Prostate gland (tissue), 2 donors: ENCODE data around the gene CPED1. TPM values are rescaled to one million over a fixed set of nuclear protein-coding genes. Genes with fewer than 3 reads are reported as not detected.

Experiments used
- DNase-seq: peaks from one replicate; pipeline ENCODE4 v3.0.0-alpha.2; 2019; ENCODE audit warnings: low spot score
- H3K27ac ChIP-seq, 2 donors: fragments of 200-600 bp; sonication (generic); 2 replicates each; pipeline ENCODE4 v1.5.1; 2017 to 2019
- H3K27me3 ChIP-seq: fragments of 200-600 bp; sonication (generic); replicated peaks from 2 replicates; pipeline ENCODE4 v1.5.1; 2019; ENCODE audit not compliant: insufficient read depth
- H3K36me3 ChIP-seq, 2 donors: fragments of 200-600 bp; sonication (generic); 1 replicate in 1 of 2; 2 replicates in 1 of 2; pipeline versions ENCODE4 v1.5.1 to v1.8.1; 2017 to 2019
- H3K4me1 ChIP-seq: fragments of 200-600 bp; sonication (generic); replicated peaks from 2 replicates; pipeline ENCODE4 v1.5.1; 2019
- H3K4me3 ChIP-seq, 2 donors: fragments of 200-600 bp; sonication (generic); 2 replicates each; pipeline ENCODE4 v1.5.1; 2017 to 2019
- H3K9me3 ChIP-seq: fragments of 200-600 bp; sonication (generic); 2 replicates; pipeline ENCODE4 v1.5.1; 2017
- POLR2A ChIP-seq: fragments of 450-650 bp; IDR thresholded peaks from one replicate; pipeline ENCODE4 v1.6.1; 2016; ENCODE audit warnings: antibody characterized with exemption, mild to moderate bottlenecking
- POLR2AphosphoS5 ChIP-seq: sonication (generic); formaldehyde crosslinking; IDR thresholded peaks from one replicate; pipeline ENCODE4 v1.6.1; 2017; ENCODE audit warnings: antibody characterized with exemption
- WGBS: methylation state at CpG from one replicate; pipeline ENCODE4 v1.1.5; 2018; 5-methylcytosine and 5-hydroxymethylcytosine counted together
- intact Hi-C: fragments of 100-400 bp; cut with DNase I; formaldehyde crosslinking; loops from one replicate; pipeline ENCODE4 v1.14.2; 2022
- total RNA-seq, 2 donors: library from RNA; depleted of rRNA; stranded (reverse); fragments of >200 nt; gene quantifications; one replicate each; pipeline ENCODE4 v1.1.0, GENCODE V29; 2016
- TF ChIP-seq, protein P1 (sequence below), 4 experiments: fragments of 200-600 bp in 2 of 4; fragments of 450-650 bp in 2 of 4; sonication (generic) in 2 of 4; IDR thresholded peaks; 1 replicate in 3 of 4; 2 replicates in 1 of 4; pipeline ENCODE4 v1.5.1; 2016 to 2019; ENCODE audit warnings: antibody characterized with exemption in 4 of 4, mild to moderate bottlenecking in 2 of 4, moderate library complexity in 2 of 4

The CPED1 gene
- total RNA-seq, 2 donors from 2014 or later, result 10.7 to 23.3 TPM

DNA sequence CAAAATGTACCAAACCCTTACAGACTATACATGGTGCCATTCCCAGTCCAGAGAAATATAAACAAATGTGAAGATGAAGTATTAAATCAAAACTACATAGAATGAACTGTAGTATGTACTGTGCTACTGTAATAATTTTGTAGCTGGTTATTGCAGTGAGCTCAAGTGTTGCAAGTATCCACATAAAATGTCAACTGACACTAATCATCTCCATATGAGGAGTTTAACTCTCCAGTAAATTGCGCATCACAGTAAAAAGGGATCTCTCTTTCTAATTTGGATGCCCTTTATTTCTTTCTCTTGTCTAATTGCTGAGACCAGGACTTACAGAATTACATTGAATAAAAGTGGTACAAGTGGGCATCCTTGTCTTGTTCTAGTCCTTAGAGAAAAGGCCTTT is 165.5 kb downstream of the CPED1 start:
- H3K4me1 ChIP-seq, result no peaks in the 10 kb centered on the region
- 100% methylated on average over 1 of the region's 1 CpG for WGBS
- H3K4me3 ChIP-seq, result no peak overlapping the region
- no peaks in the 10 kb centered on the region for H3K9me3 ChIP-seq
- no peaks in the 10 kb centered on the region for H3K36me3 ChIP-seq
- intact Hi-C loops, result no loop called here
- no peaks in the 10 kb centered on the region for H3K27me3 ChIP-seq
- H3K27ac ChIP-seq, result no peak overlapping the region
- TF ChIP-seq POLR2AphosphoS5 (no peak), POLR2A (no peak)
- TF ChIP-seq, protein P1, sequence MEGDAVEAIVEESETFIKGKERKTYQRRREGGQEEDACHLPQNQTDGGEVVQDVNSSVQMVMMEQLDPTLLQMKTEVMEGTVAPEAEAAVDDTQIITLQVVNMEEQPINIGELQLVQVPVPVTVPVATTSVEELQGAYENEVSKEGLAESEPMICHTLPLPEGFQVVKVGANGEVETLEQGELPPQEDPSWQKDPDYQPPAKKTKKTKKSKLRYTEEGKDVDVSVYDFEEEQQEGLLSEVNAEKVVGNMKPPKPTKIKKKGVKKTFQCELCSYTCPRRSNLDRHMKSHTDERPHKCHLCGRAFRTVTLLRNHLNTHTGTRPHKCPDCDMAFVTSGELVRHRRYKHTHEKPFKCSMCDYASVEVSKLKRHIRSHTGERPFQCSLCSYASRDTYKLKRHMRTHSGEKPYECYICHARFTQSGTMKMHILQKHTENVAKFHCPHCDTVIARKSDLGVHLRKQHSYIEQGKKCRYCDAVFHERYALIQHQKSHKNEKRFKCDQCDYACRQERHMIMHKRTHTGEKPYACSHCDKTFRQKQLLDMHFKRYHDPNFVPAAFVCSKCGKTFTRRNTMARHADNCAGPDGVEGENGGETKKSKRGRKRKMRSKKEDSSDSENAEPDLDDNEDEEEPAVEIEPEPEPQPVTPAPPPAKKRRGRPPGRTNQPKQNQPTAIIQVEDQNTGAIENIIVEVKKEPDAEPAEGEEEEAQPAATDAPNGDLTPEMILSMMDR (IDR thresholded peaks at IDR 0.05), result no peak
- no peak for DNase-seq

DNA sequence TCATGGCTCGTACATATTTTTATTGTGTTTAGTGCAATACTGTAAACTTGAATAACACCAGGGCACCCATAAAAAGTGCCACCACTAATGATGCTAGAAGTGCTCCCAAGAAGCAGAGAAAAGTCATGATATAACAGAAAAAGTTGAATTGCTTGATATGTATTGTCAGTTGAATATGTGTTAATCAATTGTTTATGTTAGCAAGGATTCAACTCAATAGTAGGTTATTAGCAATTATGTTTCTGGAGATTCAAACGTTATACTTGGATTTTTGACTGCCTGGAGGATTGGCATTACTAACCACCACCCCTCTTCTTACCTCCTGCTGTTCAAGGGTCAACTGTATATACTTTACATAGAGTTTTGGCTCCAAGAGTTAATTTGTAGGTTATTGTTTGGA is 168.3 kb downstream of the CPED1 start:
- no peaks in the 10 kb centered on the region for H3K9me3 ChIP-seq
- no peak overlapping the region for H3K27ac ChIP-seq
- H3K36me3 ChIP-seq, result no peaks in the 10 kb centered on the region
- 78% methylated on average over 2 of the region's 2 CpGs for WGBS
- H3K4me1 ChIP-seq, result no peaks in the 10 kb centered on the region
- TF ChIP-seq, protein P1 (IDR thresholded peaks at IDR 0.05), result no peak
- TF ChIP-seq POLR2AphosphoS5 (no peak), POLR2A (no peak)
- no peak overlapping the region for H3K4me3 ChIP-seq
- DNase-seq, result no peak
- intact Hi-C loops, result no loop called here
- no peaks in the 10 kb centered on the region for H3K27me3 ChIP-seq

DNA sequence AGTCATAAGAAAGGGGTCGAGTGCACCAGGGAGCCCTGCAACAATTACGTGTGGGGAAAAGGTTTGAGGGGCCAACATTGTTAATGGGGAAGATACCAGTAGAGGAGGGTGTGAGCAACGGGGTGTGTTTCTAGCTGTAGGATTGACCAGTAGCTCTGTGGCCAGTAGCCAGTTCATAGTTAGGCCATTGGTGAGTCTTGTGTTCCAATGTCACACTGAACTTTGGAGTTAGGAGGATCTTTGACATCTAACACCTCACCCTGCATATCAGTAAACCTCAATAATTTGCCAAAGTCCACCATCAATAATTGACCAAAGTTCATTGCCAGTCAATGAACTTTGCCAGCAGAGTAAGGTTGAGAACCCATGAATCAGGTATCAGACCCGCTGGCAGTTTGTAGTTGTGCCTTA is 168.8 kb downstream of the CPED1 start:
- Histone ChIP-seq H3K9me3 (no peaks in the 10 kb centered on the region), H3K4me3 (no peak overlapping the region), H3K36me3 (no peaks in the 10 kb centered on the region), H3K4me1 (no peaks in the 10 kb centered on the region), H3K27me3 (no peaks in the 10 kb centered on the region), H3K27ac (no peak overlapping the region)
- TF ChIP-seq, protein P1 (IDR thresholded peaks at IDR 0.05), result no peak
- TF ChIP-seq POLR2A, result no peak
- TF ChIP-seq POLR2AphosphoS5, result no peak
- intact Hi-C loops, result no loop called here
- 79% methylated on average over 4 of the region's 4 CpGs for WGBS
- no peak for DNase-seq

DNA sequence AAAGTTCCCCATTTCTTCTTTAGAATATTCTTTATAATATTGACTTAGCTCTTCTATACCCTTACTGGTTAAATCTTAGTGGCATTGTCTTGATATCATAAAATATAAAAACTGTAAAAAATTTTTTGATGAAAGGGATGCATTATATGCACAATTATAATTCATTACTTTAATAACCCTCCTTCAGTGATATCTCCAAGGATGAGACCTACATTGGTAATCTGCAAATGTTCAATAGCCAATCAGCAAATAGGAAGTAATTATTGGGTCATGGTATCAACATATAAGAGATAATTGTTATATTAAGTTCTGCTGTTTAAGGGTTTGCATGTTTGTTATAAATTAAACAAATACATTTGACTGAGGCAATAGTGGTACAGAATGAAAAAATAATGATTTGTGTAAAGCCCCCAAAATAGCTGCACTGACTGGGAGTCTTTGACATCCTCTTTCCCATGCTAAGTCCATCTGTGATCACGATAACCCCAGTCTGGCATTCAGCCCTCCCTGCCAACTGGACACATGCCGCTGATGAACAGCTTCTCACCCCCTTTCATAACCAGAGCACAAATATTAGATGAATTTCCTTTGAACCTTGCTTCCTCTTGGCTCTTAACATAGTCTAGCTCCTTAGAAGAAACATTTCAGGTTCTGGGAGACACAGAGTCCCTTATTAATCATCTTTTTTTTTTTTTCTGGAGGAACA is 169.5 kb downstream of the CPED1 start:
- H3K4me3 ChIP-seq, result no peak overlapping the region
- DNase-seq, result no peak
- H3K4me1 ChIP-seq, result no peaks in the 10 kb centered on the region
- no peak overlapping the region for H3K27ac ChIP-seq
- WGBS, result 82% methylated on average over 2 of the region's 2 CpGs
- intact Hi-C loops, result no loop called here
- no peaks in the 10 kb centered on the region for H3K9me3 ChIP-seq
- H3K36me3 ChIP-seq, result no peaks in the 10 kb centered on the region
- TF ChIP-seq, protein P1 (IDR thresholded peaks at IDR 0.05), result no peak
- TF ChIP-seq POLR2AphosphoS5, result no peak
- H3K27me3 ChIP-seq, result no peaks in the 10 kb centered on the region

DNA sequence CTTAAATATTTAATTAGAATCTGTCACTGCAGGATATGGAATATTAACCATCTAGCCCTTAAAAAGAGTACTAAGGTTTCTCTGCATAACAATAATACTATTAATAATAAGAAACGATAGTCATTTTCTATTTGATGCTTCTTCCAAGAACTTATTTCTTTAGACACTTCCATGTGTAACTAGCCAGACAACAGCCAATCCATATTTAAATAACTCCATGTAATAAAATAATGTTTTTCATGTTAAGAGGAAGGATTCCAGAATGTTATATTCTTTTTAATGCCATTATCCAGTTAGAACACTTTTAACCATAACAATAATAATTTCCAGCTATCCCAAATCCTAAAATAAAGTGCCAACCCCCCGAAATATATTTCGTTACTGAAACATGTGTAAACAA is 170.2 kb downstream of the CPED1 start:
- Histone ChIP-seq H3K27ac (no peak overlapping the region), H3K4me3 (no peak overlapping the region), H3K4me1 (no peaks in the 10 kb centered on the region), H3K27me3 (no peaks in the 10 kb centered on the region), H3K36me3 (no peaks in the 10 kb centered on the region), H3K9me3 (no peaks in the 10 kb centered on the region)
- TF ChIP-seq, protein P1 (IDR thresholded peaks at IDR 0.05), result no peak
- no peak for TF ChIP-seq POLR2A
- no peak for TF ChIP-seq POLR2AphosphoS5
- no peak for DNase-seq
- intact Hi-C loops, result no loop called here
- 69% methylated on average over 3 of the region's 3 CpGs for WGBS
